Left ventricle myocardium inferior (tissue), 1 donor: ENCODE measurements around the gene MED29. TPM values are rescaled to one million over a fixed set of nuclear protein-coding genes. Genes with fewer than 3 reads are reported as not detected.

Source experiments
- DNase-seq: peaks from one replicate; pipeline ENCODE4 v3.0.0-alpha.2; 2020
- H3K27ac ChIP-seq: fragments of 200-600 bp; replicated peaks from 2 replicates; pipeline ENCODE4 v1.8.0; 2021
- H3K27me3 ChIP-seq: fragments of 200-600 bp; 2 replicates; pipeline ENCODE4 v1.8.0; 2021; ENCODE audit warnings: low read depth
- H3K36me3 ChIP-seq: fragments of 200-600 bp; 2 replicates; pipeline ENCODE4 v1.8.0; 2021
- H3K4me1 ChIP-seq: fragments of 200-600 bp; 2 replicates; pipeline ENCODE4 v1.8.0; 2021
- H3K4me3 ChIP-seq: fragments of 200-600 bp; 2 replicates; pipeline ENCODE4 v1.8.0; 2021; ENCODE audit warnings: mild to moderate bottlenecking, moderate library complexity
- H3K9me3 ChIP-seq: fragments of 200-600 bp; replicated peaks from 2 replicates; pipeline ENCODE4 v1.8.0; 2021
- intact Hi-C: fragments of 100-400 bp; cut with micrococcal nuclease; formaldehyde crosslinking; loops from one replicate; pipeline ENCODE4 v1.11.0; 2022
- total RNA-seq: library from RNA; stranded (reverse); fragmentation: NEBNext Ultra II Directional; extraction: Animal tissue kit (Norgen Biotek cat#: 25700); gene quantifications from one replicate; pipeline ENCODE4 v1.2.1, GENCODE V29; 2021
- TF ChIP-seq, protein P1 (sequence below): fragments of 200-600 bp; IDR thresholded peaks from 2 replicates; pipeline ENCODE4 v1.8.0; 2021; ENCODE audit warnings: antibody characterized with exemption, mild to moderate bottlenecking, borderline replicate concordance
- donor health status: DM: no; HTN: yes; CAD: no; lungs with severe emphysema.

Gene MED29
- total RNA-seq, 1 donor from 2014 or later, result 25.7 TPM

DNA sequence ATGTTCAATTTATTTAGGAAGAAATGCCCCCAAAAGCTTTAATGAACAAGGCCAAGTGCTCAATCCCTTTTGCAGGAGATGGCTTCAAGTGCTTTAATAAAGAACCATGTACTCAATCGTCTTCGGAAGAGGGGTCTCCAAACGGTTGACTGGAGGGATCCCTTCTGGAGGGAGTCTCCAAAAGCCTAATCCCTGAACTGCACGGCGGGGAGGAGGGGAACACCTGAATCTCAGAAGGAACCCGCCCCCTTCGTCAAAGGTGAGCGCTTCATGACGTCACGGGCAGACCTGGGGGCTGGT is 777 bp upstream of the MED29 start:
- TF ChIP-seq, protein P1, sequence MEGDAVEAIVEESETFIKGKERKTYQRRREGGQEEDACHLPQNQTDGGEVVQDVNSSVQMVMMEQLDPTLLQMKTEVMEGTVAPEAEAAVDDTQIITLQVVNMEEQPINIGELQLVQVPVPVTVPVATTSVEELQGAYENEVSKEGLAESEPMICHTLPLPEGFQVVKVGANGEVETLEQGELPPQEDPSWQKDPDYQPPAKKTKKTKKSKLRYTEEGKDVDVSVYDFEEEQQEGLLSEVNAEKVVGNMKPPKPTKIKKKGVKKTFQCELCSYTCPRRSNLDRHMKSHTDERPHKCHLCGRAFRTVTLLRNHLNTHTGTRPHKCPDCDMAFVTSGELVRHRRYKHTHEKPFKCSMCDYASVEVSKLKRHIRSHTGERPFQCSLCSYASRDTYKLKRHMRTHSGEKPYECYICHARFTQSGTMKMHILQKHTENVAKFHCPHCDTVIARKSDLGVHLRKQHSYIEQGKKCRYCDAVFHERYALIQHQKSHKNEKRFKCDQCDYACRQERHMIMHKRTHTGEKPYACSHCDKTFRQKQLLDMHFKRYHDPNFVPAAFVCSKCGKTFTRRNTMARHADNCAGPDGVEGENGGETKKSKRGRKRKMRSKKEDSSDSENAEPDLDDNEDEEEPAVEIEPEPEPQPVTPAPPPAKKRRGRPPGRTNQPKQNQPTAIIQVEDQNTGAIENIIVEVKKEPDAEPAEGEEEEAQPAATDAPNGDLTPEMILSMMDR, result no peak
- Histone ChIP-seq H3K4me1 (peaks cover 38% of the 10 kb centered on the region), H3K36me3 (peaks cover 69% of the 10 kb centered on the region), H3K27me3 (no peaks in the 10 kb centered on the region), H3K27ac (peak overlapping the region; percentile 98), H3K9me3 (no peaks in the 10 kb centered on the region), H3K4me3 (peak overlapping the region; percentile 99)
- intact Hi-C loops, result no loop called here
- no peak for DNase-seq

DNA sequence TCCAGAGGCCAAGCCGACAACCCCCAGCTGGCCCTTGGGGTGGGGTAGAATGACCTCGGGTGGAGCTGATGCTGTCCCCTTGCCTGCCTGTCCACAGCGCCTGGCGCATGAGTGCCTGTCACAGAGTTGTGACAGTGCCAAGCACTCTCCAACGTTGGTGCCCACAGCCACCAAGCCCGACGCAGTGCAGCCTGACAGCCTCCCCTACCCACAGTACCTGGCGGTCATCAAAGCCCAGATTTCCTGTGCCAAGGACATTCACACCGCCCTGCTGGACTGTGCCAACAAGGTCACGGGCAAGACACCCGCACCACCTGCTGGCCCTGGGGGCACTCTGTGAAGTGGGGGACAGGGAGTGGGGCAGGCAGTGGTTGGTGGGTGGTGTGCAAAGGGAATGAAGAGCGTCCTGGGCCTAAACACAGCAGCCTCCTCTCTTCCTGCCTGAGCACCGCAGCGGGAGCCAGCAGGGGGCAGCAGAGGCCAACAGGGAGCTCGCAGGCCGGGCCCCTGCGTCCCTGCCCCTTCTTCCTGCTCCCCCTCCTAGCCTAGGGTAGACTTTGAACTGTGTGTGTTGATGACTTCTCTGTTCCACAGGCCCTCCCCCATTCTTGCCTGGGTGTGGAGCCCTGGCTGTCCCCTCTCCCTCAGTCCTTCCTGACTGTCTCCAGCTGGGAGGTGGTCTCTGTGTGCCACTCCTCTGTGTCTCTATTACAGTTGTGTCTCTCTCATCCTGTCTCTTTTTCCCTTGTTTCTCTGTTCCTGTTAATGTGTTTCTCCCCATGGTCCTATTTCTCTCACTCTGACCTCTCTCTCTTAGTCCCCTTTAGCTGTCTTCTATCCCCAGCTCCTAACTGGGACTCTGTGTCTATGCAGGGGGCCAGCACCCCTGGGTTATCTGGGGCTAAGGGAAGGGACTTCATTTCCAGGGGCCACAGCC is 6.5 kb downstream of the MED29 start:
- DNase-seq, result peak; percentile 91
- H3K4me1 ChIP-seq, result peaks cover 43% of the 10 kb centered on the region
- intact Hi-C loops, result no loop called here
- TF ChIP-seq, protein P1, result peak; percentile 99
- H3K27ac ChIP-seq, result peak overlapping the region; percentile 88
- no peaks in the 10 kb centered on the region for H3K9me3 ChIP-seq
- H3K27me3 ChIP-seq, result no peaks in the 10 kb centered on the region
- H3K36me3 ChIP-seq, result peaks cover 35% of the 10 kb centered on the region
- peak overlapping the region; percentile 14 for H3K4me3 ChIP-seq

DNA sequence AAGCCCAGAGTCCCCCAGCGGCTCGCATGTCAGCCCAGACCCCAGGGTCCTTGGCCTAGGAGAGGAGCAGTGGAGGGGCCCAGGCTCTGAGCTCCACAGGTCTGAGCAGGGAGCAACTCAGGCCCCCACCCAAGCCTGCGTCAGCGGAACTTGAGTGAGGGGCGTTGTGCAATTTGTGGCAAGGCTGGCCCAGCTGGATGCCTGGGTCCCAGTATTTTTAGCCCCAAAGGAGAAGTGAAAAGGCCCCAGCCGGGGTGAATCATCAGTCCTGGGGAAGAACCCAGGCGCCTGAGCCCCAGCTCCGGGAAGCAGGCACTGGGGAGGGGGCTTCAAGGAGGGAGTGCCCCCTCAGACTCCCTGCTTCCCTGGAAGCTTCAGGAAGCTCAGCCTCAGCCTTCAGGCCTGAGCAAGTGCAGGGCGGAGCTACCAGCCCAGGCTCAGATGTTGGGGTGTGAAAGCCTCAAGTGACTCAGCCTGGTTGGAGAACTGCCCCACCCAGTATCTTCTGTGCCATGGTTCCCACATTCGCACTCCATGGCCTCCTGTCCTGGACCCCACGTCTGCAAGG is 7.2 kb downstream of the MED29 start:
- TF ChIP-seq, protein P1, result no peak
- H3K36me3 ChIP-seq, result peaks cover 27% of the 10 kb centered on the region
- intact Hi-C loops, result no loop called here
- H3K9me3 ChIP-seq, result no peaks in the 10 kb centered on the region
- peak overlapping the region; percentile 14 for H3K4me3 ChIP-seq
- H3K4me1 ChIP-seq, result peaks cover 47% of the 10 kb centered on the region
- peak; percentile 77 for DNase-seq
- H3K27ac ChIP-seq, result peak overlapping the region; percentile 88
- H3K27me3 ChIP-seq, result no peaks in the 10 kb centered on the region

DNA sequence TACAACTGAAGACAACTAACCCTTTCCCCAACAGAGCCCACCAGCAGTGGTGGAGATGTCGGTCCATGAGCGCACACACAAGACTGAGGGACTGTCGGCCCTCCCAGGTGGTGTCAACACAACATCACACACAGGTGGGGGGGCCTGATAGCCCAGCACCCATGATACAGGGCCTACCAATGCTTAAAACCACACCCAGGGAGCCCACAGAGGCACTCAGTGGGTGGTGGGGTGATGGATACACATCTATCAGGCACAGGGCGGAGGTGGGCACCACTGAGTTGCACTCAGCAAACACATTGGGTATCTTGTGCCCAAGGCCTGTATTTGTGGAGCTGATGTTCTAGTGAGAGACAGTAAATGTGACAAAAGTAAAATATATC is 8.5 kb downstream of the MED29 start:
- Histone ChIP-seq H3K4me1 (peaks cover 58% of the 10 kb centered on the region), H3K9me3 (no peaks in the 10 kb centered on the region), H3K27me3 (no peaks in the 10 kb centered on the region), H3K4me3 (no peak overlapping the region), H3K36me3 (peaks cover 15% of the 10 kb centered on the region), H3K27ac (peak overlapping the region; percentile 88)
- TF ChIP-seq, protein P1, result no peak
- intact Hi-C loops, result no loop called here
- no peak for DNase-seq

DNA sequence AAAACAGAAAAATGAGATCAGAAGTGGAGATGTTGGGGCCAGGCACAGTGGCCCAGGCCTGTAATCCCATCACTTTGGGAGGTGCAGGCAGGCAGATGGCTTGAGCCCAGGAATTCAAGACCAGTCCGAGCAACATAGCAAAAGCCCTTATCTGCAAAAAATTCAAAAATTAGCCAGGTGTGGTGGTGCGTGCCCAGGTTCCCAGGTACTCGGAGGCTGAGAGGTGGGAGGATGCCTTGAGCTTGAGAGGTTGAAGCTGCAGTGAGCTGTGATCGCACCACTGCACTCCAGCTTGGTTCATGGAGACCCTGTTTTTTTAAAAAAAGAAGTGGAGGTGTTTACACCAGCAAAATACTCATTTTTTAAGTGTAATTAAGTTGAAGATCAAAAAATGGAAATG is 8.9 kb downstream of the MED29 start:
- no peak for DNase-seq
- Histone ChIP-seq H3K4me1 (peaks cover 62% of the 10 kb centered on the region), H3K9me3 (no peaks in the 10 kb centered on the region), H3K4me3 (no peak overlapping the region), H3K27me3 (no peaks in the 10 kb centered on the region), H3K36me3 (peaks cover 12% of the 10 kb centered on the region), H3K27ac (peak overlapping the region; percentile 99)
- intact Hi-C loops, result no loop called here
- TF ChIP-seq, protein P1, result no peak
